ENCODE measurements around the gene QKI.

DNA sequence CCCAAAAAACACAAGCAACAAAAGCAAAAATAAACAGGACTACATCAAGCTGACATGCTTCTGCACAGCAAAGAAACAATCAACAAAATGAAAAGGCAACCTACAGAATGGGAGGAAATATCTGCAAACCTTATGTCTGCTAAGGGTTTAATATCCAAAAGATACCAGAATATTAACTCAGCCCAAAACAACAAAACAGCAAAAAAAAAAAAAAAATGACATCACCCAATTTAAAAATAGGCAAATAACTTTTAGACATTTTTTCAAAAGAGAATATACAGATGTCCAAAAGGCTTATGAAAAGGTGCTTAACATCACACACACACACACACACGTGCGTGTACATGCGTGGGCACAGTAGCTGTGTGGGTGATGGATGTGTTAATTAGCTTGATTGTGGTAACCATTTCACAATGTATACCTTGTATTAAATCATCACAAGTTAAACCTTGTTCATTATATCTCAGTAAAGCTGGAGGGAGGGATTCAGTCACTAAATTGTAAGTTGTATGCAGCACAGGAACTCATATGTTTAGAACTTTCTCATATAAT, 52.4 kb downstream of the QKI start:
- TF ChIP-seq CTCF (conservative IDR thresholded peaks at IDR 0.05; ENCODE audit: low read depth, low read length) (no peak), EZH2 (IDR thresholded peaks at IDR 0.05; ENCODE audit: low read length, unreplicated experiment) (no peak)

Data from PC-3 (cell line).